GM12864 (cell line): ENCODE measurements around the gene CHCHD4.

Experiments used
- DNase-seq: peaks from one replicate; pipeline ENCODE4 v3.0.0-alpha.2; 2011; ENCODE audit warnings: low read depth
- H3K4me3 ChIP-seq: 2 replicates; pipeline ENCODE4 v1.5.1; 2011; ENCODE audit warnings: mild to moderate bottlenecking, low read depth, low read length, control low read depth
- CTCF ChIP-seq: IDR thresholded peaks from 2 replicates; pipeline ENCODE4 v1.5.1; 2011; ENCODE audit warnings: low read depth, mild to moderate bottlenecking, moderate library complexity, low read length, control low read depth, inconsistent platforms; ENCODE audit errors: missing control alignments

CHCHD4 gene

GRCh38 chr3:14137004-14137403 lies 12.3 kb upstream of the CHCHD4 start:
- no peak for TF ChIP-seq CTCF
- H3K4me3 ChIP-seq, result no peak overlapping the region
- DNase-seq, result no peak

GRCh38 chr3:14135581-14135980 lies 10.9 kb upstream of the CHCHD4 start:
- no peak overlapping the region for H3K4me3 ChIP-seq
- no peak for DNase-seq
- TF ChIP-seq CTCF, result no peak

- no peak overlapping the region for H3K4me3 ChIP-seq
- no peak for TF ChIP-seq CTCF
- DNase-seq, result no peak
These were observed 9.6 kb upstream of the CHCHD4 start for GRCh38 chr3:14134291-14134690.

GRCh38 chr3:14133876-14134275 lies 9.2 kb upstream of the CHCHD4 start:
- no peak overlapping the region for H3K4me3 ChIP-seq
- no peak for TF ChIP-seq CTCF
- no peak for DNase-seq

GRCh38 chr3:14133188-14133800 lies 8.6 kb upstream of the CHCHD4 start:
- TF ChIP-seq CTCF, result no peak
- no peak overlapping the region for H3K4me3 ChIP-seq
- no peak for DNase-seq

GRCh38 chr3:14132689-14133088 lies 8.0 kb upstream of the CHCHD4 start:
- TF ChIP-seq CTCF, result no peak
- no peak overlapping the region for H3K4me3 ChIP-seq
- DNase-seq, result no peak

GRCh38 chr3:14132120-14132519 lies 7.5 kb upstream of the CHCHD4 start:
- no peak overlapping the region for H3K4me3 ChIP-seq
- no peak for TF ChIP-seq CTCF

More at GRCh38 chr3:14132120-14132519, 7.5 kb upstream of the CHCHD4 start:
- DNase-seq, result no peak
